CD4-positive, alpha-beta T cell treated with Interleukin-6 at 100 ng/mL for 8 hours (primary cell): Measurements from ENCODE around the gene BAIAP3.
A peak's percentile ranks its signal among the peaks of the same experiment; 100 is the strongest.

Source experiments
- DNase-seq: peaks from one replicate; pipeline ENCODE4 v3.0.0-alpha.2; 2020; ENCODE audit warnings: mixed read lengths, low spot score

The BAIAP3 gene

GRCh38 chr16:1346422-1347285, 13.2 kb downstream of the BAIAP3 start:
- no peak for DNase-seq

DNA sequence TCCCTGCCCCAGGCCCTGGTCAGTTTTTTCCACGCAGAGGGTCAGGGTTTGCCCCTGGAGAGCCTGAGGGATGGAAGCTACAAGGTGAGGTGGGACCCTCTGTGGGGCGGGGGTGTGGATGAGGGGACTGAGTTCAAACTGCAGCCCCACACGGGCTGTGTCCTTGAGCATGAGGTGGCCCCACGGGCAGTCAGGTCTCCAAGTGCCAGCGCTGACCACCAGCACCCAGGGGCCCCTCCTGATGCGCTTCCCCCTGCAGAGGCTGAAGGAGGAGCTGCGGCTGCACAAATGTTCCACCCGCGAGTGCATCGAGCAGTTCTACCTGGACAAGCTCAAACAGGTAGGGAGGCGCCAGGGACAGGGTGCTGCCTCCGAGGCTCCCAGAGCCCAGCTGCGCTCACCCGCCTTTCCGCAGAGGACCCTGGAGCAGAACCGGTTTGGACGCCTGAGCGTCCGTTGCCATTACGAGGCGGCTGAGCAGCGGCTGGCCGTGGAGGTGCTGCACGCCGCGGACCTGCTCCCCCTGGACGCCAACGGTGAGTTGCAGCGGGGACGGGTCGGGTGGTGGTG, 13.9 kb downstream of the BAIAP3 start:
- no peak for DNase-seq

DNA sequence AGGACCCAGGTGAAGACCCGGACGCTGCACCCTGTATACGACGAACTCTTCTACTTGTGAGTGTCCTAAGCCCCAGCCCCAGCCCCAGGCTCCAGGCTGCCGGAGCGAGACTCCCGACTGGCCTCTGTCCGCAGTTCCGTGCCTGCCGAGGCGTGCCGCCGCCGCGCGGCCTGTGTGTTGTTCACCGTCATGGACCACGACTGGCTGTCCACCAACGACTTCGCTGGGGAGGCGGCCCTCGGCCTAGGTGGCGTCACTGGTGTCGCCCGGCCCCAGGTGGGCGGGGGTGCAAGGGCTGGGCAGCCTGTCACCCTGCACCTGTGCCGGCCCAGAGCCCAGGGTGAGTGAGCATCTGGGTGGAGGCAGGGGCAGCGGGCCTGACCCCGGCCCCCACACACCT, 14.5 kb downstream of the BAIAP3 start:
- no peak for DNase-seq

DNA sequence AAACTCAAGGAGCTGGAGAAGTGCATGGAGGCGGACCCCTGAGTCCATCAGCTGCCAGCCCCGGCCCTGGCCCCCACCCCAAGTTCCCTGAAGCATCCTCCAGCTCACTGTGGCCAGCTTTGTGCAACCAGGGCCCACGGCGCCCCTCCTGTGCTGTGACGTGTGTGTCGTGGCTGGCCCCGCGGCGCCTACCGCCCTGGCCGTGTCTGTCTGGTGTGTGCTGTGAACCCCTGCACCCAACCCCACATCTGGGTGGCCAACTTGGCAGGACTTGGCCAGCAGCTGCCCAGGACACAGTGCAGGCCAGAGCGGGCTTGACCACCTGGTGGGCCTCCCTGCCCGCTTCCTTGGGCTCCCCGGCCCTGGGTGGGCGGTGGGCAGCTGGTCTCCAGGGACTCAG, 15.0 kb downstream of the BAIAP3 start:
- no peak for DNase-seq

DNA sequence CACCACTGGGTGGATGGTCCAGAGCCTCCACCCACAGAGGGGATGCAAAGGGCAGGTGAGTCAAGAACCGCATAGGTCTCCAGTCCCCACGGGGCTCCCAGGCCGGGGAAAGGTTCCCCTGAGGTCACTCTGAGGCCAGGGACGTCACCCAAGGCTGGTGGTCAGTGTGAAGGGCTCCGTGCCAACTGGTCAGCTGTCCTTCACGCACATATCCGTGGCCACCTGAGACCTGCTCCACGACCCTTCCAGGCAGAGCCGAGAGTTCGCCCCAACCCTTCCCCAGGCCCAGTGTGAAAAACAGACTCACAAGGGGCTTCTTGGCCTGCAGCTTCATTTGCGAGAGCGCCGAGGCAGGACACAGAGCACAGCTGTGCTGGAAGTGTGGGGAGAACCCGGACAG, 15.5 kb downstream of the BAIAP3 start:
- DNase-seq, result no peak

DNA sequence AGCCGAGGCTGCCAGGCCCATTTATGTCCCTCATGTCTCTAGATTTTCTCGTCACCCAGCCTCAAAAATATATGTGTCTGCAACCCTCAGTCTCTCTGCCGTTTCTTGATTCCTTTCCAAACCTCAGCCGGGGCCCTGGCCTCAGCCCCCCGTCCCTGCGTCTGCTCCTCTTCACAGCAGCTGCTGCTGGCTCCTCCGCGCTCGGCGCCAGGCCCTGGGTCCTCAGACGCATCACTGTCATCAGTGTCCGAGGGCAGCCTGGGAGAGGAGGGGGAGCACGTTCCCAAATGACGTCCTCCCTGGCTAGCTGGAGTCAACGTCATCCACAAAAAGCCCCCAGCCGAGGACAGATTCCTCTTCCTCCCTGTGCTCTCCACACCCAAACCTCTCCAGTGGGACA, 15.9 kb downstream of the BAIAP3 start:
- no peak for DNase-seq

DNA sequence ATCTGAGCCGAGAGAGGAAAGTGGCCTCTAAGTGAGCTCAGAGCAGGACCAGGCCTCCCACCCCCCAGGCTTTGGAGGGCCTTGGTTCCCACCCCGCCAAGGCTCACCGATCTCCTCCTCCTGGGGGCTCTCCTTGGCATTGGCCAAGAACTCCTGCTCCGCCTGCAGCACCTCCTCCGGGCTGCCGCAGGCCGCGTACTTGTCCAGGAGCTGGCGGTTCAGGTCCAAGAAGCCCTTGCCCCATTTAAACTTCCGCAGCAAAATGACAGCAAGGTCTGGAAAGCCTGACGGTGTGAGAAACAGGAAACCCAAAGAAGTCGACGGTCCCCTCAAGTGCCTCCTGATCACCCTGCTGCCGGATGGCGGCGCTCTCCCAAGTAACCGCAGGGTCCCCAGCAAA, 16.5 kb downstream of the BAIAP3 start:
- no peak for DNase-seq

- DNase-seq, result no peak
Observed at GRCh38 chr16:1350691-1351090, 17.2 kb downstream of the BAIAP3 start.

DNA sequence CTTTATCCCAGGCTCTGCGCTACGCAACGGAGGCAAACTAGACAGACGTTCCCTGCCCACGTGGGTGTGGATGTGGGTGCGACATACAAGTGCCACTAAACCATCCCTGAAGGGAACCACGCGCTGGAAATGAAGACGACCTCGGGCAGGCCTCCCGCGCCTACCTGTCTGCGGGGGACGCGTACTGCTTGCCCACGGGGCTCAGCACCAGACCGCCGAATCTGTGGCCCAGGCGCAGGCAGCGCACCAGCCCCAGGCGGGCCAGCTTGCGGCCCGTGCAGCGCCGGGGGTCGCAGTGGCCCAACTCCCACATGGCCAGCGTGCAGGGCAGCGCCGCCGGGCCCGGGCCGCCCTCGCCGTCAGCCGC, 17.8 kb downstream of the BAIAP3 start:
- no peak for DNase-seq

DNA sequence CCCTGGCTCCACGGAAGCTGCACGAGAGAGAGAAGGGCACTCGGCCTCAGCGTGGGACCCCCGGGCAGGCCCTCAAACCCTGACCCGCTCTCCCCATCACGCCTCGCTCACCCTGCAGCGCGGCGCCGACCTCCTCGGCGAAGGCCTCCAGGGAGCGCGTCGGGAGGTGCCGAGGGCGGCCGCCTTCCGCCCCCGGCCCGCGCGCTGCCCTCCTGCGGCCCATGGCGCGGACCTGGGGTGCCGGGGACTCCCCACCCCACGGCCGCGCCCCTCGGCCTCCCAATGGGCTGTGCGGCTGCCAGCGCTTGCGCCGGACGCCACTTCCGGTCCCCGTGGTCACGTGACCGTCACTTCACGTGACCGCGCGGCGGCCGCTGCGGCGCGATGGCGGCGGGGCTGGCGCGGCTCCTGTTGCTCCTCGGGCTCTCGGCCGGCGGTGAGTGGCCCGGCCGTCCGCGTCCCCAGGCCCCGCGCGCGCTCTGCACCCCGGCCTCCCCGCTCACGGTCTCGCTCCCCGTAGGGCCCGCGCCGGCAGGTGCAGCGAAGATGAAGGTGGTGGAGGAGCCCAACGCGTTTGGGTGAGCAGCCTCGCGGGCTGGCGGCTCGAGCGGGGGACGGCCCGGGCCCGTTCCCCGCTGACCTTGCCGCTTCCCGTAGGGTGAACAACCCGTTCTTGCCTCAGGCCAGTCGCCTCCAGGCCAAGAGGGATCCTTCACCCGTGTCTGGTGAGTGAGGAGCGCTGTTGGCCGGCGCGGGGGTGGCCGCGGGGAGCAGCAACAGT, 18.3 kb downstream of the BAIAP3 start, which contains the start of the genes GNPTG and TSR3:
GNPTG (plus strand) TSS at position 350 of the 781 bp plus-strand sequence; CDS start at position 385, 35 bp downstream.
TSR3 (minus strand) TSS at position 297 of the 781 bp plus-strand sequence; CDS start at position 223, 74 bp downstream.
- peak; percentile 81 for DNase-seq

DNA sequence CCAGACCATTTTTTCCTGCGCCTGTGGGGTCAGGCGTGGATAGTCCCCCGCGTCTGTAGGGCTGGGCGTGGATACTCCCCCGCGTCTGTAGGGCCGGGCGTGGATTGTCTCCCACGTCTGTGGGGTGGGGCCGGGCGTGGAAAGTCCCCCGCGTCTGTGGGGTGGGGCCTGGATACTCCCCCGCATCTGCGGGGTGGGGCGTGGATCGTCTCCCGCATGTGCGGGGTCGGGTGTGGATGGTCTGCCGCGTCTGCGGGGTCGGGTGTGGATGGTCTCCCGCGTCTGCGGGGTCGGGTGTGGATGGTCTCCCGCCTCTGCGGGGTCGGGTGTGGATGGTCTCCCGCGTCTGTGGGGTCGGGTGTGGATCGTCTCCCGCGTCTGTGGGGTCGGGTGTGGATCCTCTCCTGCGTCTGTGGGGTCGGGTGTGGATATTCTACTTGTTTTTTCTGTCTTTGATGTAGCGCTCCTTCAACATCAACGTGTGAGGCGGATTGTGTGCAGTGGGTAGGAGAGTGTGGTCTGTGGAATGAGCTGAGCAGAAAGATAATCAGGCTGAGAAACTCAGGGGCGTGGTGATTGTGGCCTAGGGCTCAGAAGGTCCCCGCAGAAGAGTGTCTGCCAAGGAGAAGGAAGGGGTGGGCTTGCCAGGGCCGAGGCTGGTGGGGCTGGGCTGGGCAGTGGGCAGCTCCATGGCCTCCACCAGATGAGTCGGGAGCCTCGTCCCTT, 21.5 kb downstream of the BAIAP3 start:
- DNase-seq, result no peak

DNA sequence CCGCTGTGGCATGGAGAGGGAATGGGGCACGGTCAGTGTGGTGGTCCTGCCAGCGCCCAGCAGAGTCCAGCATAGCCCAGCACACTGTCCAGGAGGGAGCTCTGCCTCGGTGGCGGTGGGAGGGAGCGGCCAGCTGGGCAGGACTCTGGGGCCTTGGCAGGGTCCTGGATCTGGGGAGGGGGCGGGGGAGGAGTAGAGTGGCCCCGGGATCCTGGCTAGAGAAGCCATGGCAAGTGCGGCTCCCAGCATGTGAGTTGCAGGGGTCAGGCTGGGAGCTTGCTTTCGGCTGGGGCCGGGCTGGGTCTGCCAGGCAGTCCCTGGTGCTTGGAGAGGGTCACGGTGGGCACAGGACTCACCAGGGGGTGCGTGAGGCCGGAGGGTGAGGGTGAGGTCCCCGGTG, 22.1 kb downstream of the BAIAP3 start:
- no peak for DNase-seq

- DNase-seq, result no peak
Observed at GRCh38 chr16:1356061-1356900, 22.8 kb downstream of the BAIAP3 start.

DNA sequence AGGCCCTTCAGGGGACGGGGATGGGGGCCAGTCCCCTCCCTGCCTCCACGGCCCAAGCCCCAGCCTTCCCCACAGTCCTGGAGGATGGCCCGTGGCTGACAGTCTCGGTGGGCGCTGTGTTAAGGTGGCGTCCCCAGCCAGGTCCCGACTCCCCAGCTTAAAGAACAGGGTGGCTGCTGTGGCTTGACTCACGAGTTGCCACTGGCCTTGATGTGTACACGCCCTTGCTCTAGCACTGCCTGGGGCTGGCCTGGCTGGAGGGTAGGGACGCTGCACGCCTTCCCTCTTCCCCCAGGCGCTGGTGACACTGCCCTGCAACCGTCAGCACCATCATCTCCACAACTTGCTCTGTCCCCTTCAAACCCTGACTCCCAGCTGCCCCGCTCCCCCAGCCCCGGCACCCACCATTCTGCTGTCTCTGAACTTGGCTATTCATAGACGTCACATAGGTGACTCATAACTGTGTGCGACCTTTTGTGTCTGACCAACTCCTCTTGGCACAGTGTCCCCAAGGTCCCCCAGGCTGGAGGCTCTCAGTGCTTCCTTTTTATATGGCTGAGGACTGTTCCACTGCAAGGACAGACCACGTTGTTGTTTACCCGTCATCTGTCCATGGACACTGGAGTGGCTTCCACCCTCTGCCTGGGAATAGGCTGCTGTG, 24.6 kb downstream of the BAIAP3 start:
- no peak for DNase-seq

DNA sequence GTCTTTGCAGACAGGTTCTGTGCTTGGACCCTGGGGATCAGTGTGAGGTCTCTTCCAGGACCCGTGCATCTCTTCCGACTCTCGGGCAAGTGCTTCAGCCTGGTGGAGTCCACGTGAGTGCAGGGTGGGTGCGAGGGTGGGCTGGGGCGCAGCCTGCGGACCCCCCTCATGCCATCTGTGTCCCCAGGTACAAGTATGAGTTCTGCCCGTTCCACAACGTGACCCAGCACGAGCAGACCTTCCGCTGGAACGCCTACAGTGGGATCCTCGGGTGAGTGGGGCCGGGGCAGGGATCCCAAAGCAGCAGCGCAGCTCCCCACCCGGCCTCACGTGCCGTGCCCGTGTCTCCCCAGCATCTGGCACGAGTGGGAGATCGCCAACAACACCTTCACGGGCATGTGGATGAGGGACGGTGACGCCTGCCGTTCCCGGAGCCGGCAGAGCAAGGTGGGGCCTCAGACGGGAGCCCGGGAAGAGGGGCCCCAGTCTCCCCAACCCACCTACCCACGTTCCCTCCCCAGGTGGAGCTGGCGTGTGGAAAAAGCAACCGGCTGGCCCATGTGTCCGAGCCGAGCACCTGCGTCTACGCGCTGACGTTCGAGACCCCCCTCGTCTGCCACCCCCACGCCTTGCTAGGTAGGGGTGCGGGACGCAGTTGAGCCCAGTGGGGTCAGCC, 28.4 kb downstream of the BAIAP3 start:
- DNase-seq, result no peak

DNA sequence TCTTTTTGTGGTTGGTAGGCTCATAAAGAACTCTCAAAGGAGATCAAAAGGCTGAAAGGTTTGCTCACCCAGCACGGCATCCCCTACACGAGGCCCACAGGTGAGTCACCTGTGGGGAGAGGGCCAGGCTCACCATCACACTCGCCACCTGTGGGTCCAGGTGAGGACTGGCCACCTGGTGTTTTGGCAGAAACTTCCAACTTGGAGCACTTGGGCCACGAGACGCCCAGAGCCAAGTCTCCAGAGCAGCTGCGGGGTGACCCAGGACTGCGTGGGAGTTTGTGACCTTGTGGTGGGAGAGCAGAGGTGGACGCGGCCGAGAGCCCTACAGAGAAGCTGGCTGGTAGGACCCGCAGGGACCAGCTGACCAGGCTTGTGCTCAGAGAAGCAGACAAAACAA, 29.4 kb downstream of the BAIAP3 start:
- DNase-seq, result no peak

DNA sequence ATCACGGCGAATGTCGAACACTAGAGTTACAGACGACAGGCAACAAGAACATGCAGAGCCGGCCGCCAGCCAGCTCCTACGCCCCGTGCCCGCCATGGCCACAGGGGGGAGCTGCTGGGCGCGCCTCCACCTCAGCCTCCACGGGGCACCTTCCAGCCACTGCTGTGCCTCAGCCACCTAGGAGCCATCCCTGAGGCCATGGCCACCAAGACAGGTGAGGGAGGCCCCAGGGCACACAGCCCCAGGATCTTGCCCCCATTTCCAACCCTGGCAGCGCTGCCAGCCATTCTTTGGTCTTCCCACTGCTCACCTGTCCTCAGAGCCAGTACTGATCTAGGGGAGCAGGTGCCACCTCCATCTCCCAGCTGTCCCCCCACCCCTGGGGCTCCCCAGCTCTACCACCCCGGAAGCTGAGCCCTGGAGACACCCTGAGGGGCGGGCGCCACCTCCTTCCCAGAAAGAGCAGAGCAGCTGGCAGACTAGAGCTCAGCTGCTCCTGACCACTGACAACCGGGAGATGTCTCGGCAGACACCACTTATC, 30.1 kb downstream of the BAIAP3 start:
- peak; percentile 59 for DNase-seq

GRCh38 chr16:1364510-1364909, 31.1 kb downstream of the BAIAP3 start:
- DNase-seq, result no peak

DNA sequence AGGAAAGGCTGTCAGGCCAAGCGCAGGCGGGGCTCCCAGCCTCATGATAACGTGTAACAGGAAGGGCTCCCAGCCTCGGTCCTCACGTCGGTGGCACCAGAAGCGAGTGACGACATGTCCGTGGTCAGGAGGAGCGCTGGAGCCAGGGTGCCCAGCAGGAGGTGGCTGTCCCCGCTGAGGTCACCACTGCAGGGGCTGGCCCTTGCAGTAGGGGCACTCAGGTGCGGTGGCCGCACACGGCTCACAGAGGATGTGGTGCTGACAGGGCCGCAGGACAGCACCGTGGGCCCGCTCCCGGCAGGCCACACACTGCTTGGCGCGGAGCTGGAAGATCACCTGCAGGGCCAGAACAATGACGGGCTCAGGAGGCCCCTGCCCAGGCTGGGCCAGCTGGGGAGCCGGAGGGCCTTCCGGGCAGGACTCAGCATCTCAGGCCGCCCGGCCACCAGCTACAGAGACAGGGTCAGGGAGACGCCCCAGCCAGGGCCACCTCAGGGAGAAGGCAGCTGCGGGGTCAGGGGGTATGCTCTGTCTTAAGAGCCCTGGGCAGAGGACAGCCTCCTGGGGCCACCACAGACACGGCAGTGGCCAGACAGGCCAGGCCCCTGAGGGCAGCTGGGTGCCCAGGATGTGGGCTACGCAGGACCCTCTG, 32.7 kb downstream of the BAIAP3 start:
- DNase-seq, result no peak
